Measurements from ENCODE around the gene ROR1. TPM values are rescaled to one million over a fixed set of nuclear protein-coding genes. Genes with fewer than 3 reads are reported as not detected.

Gene ROR1
- total RNA-seq, 1 experiment from 2014 or later, result 2.7 TPM

- Histone ChIP-seq H4K20me1 (ENCODE audit: insufficient read depth) (no peaks in the 10 kb centered on the region), H3K27ac (ENCODE audit: low read depth, low read length) (no peak overlapping the region), H3K27me3 (ENCODE audit: insufficient read depth, low read length) (no peaks in the 10 kb centered on the region), H3K9ac (ENCODE audit: low read length) (no peak overlapping the region), H3K36me3 (ENCODE audit: control insufficient read depth in 1 of 2, insufficient read depth in 2 of 2, low read length in 2 of 2) (no peaks in the 10 kb centered on the region), H3K9me2 (ENCODE audit: insufficient read depth) (no peaks in the 10 kb centered on the region), H3K4me1 (ENCODE audit: control insufficient read depth in 1 of 2, insufficient read depth in 2 of 2, low read length in 2 of 2) (no peaks in the 10 kb centered on the region), H3K4me2 (ENCODE audit: low read length) (no peak overlapping the region), H3K79me2 (ENCODE audit: insufficient read depth, low read length) (no peaks in the 10 kb centered on the region), H2AFZ (ENCODE audit: low read depth, low read length, poor library complexity, severe bottlenecking) (no peak overlapping the region), H3K4me3 (replicated peaks in 1 of 2; ENCODE audit: low read depth in 1 of 2, low read length in 2 of 2) (no peak overlapping the region), H3K9me3 (ENCODE audit: control insufficient read depth in 1 of 2, insufficient read depth in 1 of 2, low read depth in 1 of 2, low read length in 2 of 2) (no peaks in the 10 kb centered on the region)
- ATAC-seq, result no peak
- ChIA-PET CTCF (no interaction called here), POLR2A (no interaction called here), RAD21 (ENCODE audit: low non-redundant PET in 1 of 2, low total read pairs in 2 of 2, uncharacterized antibody in 2 of 2, unreplicated experiment in 2 of 2) (no interaction called here)
- intact Hi-C loops (cut with micrococcal nuclease), result no loop called here
- TF ChIP-seq CTCF (IDR thresholded peaks at IDR 0.05 in 2 of 3, conservative IDR thresholded peaks at IDR 0.05 in 1 of 3; ENCODE audit: borderline replicate concordance in 1 of 3, insufficient read depth in 1 of 3, low read depth in 2 of 3, low read length in 2 of 3) (no peak), FOSL1 (IDR thresholded peaks at IDR 0.05; ENCODE audit: low read depth) (no peak), JUND (IDR thresholded peaks at IDR 0.05) (no peak), EZH2phosphoT487 (IDR thresholded peaks at IDR 0.05; ENCODE audit: borderline replicate concordance) (no peak), REST (IDR thresholded peaks at IDR 0.05; ENCODE audit: low read depth) (no peak), POLR2AphosphoS5 (IDR thresholded peaks at IDR 0.05; ENCODE audit: low read depth, low read length) (no peak), ZBTB33 (IDR thresholded peaks at IDR 0.05; ENCODE audit: extremely low read depth, insufficient replicate concordance, low read length) (no peak), SIN3A (IDR thresholded peaks at IDR 0.05; ENCODE audit: low read depth) (no peak), ELF1 (IDR thresholded peaks at IDR 0.05; ENCODE audit: borderline replicate concordance, low read depth) (no peak), TCF7L2 (IDR thresholded peaks at IDR 0.05; ENCODE audit: borderline replicate concordance, extremely low read depth, insufficient read depth, insufficient read length) (no peak), EGR1 (IDR thresholded peaks at IDR 0.05; ENCODE audit: low read depth) (no peak), ATF3 (IDR thresholded peaks at IDR 0.05) (no peak), ZFX (IDR thresholded peaks at IDR 0.05) (no peak), CEBPB (IDR thresholded peaks at IDR 0.05; ENCODE audit: low read depth) (no peak)
- no TSS peak for BruUV-seq (replicated peaks)
- no peak for DNase-seq (ENCODE audit: low read depth, low spot score)
Measured at GRCh38 chr1:63848733-63849132, 74.9 kb downstream of the ROR1 start.

Measured in HCT116 (cell line).